Esophagus muscularis mucosa (tissue), 4 donors: Measurements from ENCODE around the gene SORBS1. TPM values are rescaled to one million over a fixed set of nuclear protein-coding genes. Genes with fewer than 3 reads are reported as not detected.

Experiments
- DNase-seq: peaks from one replicate; pipeline ENCODE4 v3.0.0-alpha.2; 2017; ENCODE audit errors: extremely low spot score
- H3K27ac ChIP-seq, 4 donors: fragments of 200-600 bp; sonication (generic); replicated peaks in 1 of 4; 1 replicate in 3 of 4; 2 replicates in 1 of 4; pipeline ENCODE4 v1.5.1; 2016 to 2019; ENCODE audit warnings: mild to moderate bottlenecking in 1 of 4
- H3K27me3 ChIP-seq, 4 donors: fragments of 200-600 bp; sonication (generic); one replicate each; pipeline versions ENCODE4 v1.5.1 to v1.6.0; 2016 to 2019
- H3K36me3 ChIP-seq, 4 donors: fragments of 200-600 bp; sonication (generic); one replicate each; pipeline ENCODE4 v1.5.1; 2016 to 2019
- H3K4me1 ChIP-seq, 4 donors: fragments of 200-600 bp; sonication (generic); one replicate each; pipeline ENCODE4 v1.5.1; 2016 to 2019
- H3K4me3 ChIP-seq, 4 donors: fragments of 200-600 bp; sonication (generic); 1 replicate in 2 of 4; 2 replicates in 2 of 4; pipeline ENCODE4 v1.5.1; 2016 to 2019; ENCODE audit warnings: mild to moderate bottlenecking in 4 of 4, moderate library complexity in 1 of 4
- H3K9me3 ChIP-seq, 4 donors: fragments of 200-600 bp; sonication (generic); 1 replicate in 3 of 4; 2 replicates in 1 of 4; pipeline ENCODE4 v1.5.1; 2016 to 2019
- EP300 ChIP-seq: sonication (generic); formaldehyde crosslinking; IDR thresholded peaks from one replicate; pipeline ENCODE4 v1.6.1; 2017; ENCODE audit warnings: antibody characterized with exemption
- POLR2A ChIP-seq: fragments of 450-650 bp; IDR thresholded peaks from one replicate; pipeline ENCODE4 v1.6.1; 2017; ENCODE audit warnings: antibody characterized with exemption, moderate library complexity, mild to moderate bottlenecking, low read depth
- POLR2AphosphoS5 ChIP-seq, 2 donors: sonication (generic); formaldehyde crosslinking; IDR thresholded peaks; one replicate each; pipeline ENCODE4 v1.6.1; 2017; ENCODE audit warnings: antibody characterized with exemption in 2 of 2
- WGBS: methylation state at CpG from one replicate; pipeline ENCODE4 v1.1.5; 2018; 5-methylcytosine and 5-hydroxymethylcytosine counted together
- intact Hi-C: fragments of 100-400 bp; cut with DNase I; formaldehyde crosslinking; loops from one replicate; pipeline ENCODE4 v1.15.1; 2023
- total RNA-seq, 4 donors: library from RNA; depleted of rRNA; stranded (reverse); fragments of >200 nt; gene quantifications; one replicate each; pipeline versions ENCODE4 v1.1.0 to v1.2.1, GENCODE V29; 2016
- TF ChIP-seq, protein P1 (sequence below), 3 experiments: fragments of 200-600 bp in 2 of 3; fragments of 450-650 bp in 1 of 3; sonication (generic) in 2 of 3; IDR thresholded peaks; one replicate each; pipeline ENCODE4 v1.5.1; 2017 to 2019; ENCODE audit warnings: antibody characterized with exemption in 3 of 3, mild to moderate bottlenecking in 2 of 3, moderate library complexity in 1 of 3

Gene SORBS1
- total RNA-seq, 4 donors from 2014 or later = 1,569 to 2,231 (median 1,854) TPM

DNA sequence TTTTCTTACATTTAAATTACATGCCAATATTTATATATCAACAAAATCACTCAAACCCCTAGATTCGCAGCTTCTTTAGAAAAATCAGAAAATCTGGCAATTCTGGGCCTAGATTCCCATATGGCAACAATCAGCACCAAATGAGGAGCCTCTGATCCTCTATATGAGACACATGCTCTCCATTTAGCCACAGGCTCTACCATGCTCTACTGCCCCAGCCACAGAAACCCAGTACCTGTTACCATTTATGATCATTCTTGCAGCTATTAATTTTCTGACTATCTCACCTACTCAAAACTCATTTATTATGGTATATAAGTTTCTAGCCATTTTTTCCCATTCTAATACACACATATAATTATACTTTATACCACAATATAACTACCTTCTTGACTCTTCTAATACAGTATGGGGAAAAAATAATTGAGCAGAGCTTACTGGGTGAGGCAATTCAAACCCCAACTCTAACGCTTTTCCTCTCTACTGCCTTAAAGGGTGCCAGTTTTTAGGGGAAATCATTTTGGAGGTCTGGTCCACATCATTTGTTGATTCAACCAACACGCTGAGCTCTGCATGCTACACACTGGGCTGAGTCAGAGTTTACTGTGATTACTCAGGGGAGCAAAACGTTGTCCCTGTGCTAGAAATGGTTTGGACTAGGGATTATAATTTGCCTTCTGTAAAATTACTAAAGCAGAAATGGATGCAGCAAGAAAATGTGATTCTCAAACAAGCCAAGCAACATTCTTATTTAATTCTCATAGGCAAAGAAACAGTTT, 281.9 kb downstream of the SORBS1 start:
- DNase-seq = no peak
- Histone ChIP-seq H3K9me3 (no peaks in the 10 kb centered on the region), H3K36me3 (no peaks in the 10 kb centered on the region), H3K4me1 (peaks cover 22 to 71% (median 67%) of the 10 kb centered on the region in 4 donors), H3K27ac (peak overlapping the region; percentile 67 to 83 (median 74)), H3K27me3 (peaks cover 0 to 4% (median 0%) of the 10 kb centered on the region in 4 donors), H3K4me3 (no peak overlapping the region)
- intact Hi-C loops = no loop called here
- TF ChIP-seq, protein P1, sequence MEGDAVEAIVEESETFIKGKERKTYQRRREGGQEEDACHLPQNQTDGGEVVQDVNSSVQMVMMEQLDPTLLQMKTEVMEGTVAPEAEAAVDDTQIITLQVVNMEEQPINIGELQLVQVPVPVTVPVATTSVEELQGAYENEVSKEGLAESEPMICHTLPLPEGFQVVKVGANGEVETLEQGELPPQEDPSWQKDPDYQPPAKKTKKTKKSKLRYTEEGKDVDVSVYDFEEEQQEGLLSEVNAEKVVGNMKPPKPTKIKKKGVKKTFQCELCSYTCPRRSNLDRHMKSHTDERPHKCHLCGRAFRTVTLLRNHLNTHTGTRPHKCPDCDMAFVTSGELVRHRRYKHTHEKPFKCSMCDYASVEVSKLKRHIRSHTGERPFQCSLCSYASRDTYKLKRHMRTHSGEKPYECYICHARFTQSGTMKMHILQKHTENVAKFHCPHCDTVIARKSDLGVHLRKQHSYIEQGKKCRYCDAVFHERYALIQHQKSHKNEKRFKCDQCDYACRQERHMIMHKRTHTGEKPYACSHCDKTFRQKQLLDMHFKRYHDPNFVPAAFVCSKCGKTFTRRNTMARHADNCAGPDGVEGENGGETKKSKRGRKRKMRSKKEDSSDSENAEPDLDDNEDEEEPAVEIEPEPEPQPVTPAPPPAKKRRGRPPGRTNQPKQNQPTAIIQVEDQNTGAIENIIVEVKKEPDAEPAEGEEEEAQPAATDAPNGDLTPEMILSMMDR (IDR thresholded peaks at IDR 0.05) = no peak
- TF ChIP-seq POLR2AphosphoS5 (IDR thresholded peaks at IDR 0.05) (no peak), POLR2A (no peak), EP300 (no peak)
- WGBS = 59% methylated on average over 4 of the region's 4 CpGs

DNA sequence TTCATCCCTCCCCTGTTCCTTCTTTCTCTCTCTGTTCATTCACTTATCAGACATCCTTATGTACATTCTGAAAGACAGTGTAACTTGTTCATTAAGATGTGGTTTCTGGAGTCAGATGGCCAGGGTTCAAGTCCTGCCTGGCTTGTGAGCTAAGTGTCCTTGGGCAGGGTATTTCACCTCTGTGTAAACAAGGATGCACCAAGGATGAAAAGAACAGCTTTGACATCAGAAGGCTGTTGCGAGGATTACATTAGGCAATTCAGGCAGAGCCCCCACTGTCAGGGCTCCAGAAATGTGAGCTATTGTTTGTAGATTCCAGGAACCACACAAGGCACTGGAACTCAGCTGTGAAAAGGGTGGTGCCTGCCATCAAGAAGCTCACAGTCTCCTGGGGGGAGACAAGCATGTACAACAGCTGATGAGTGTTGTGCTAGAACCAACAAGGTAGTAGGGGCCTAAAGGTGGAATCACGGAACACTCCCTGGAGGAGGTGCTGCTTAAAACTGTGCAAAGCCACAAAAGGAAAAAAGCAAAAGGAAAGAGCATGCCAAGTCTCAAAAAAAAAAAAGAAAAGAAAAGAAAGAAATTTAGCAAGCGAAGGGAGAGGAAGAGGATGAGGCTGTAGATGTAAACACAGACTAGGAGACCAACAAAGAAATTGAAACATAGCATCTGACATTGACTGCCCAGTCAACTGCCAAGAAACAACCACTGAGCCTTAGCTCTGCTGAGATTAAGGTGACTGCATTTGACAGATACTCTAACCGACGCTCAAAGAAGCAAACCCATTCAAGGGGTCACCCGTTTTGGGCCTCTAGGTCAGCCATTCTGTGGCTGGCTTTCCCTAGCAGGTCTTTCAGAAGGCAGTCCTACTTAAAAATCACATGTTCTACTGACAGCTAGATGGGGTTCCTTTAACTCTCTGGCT, 282.8 kb downstream of the SORBS1 start:
- peak; percentile 95 for DNase-seq
- H3K4me3 ChIP-seq = no peak overlapping the region

DNA sequence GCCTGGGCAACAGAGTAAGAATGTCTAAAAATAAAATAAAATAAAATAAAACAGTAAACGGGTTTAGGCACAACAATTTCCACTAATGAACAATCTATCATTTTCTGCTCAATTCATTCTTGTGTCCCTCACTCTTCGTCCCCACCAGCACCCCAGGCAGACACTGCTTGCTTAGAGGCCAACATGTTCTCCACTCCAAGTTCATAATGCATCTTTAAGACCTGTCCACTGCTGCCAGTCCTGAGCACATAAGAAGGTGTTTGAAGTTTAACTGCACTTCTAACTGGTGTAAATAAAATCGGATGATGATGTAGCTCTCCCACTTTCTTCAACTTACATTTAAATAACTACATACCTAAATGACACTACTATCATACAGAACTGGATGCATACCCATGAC, 283.6 kb downstream of the SORBS1 start:
- intact Hi-C loops = no loop called here
- peak; percentile 47 for DNase-seq
- H3K4me3 ChIP-seq = no peak overlapping the region
- H3K4me1 ChIP-seq = peaks cover 34 to 81% (median 79%) of the 10 kb centered on the region in 4 donors
- no peaks in the 10 kb centered on the region for H3K9me3 ChIP-seq
- peak overlapping the region; percentile 72 to 83 (median 80) for H3K27ac ChIP-seq
- no peaks in the 10 kb centered on the region for H3K36me3 ChIP-seq
- no peaks in the 10 kb centered on the region for H3K27me3 ChIP-seq
- TF ChIP-seq, protein P1 (IDR thresholded peaks at IDR 0.05) = no peak
- 68% methylated on average over 3 of the region's 3 CpGs for WGBS

More for the DNA sequence above, 282.8 kb downstream of the SORBS1 start:
- Histone ChIP-seq H3K9me3 (no peaks in the 10 kb centered on the region), H3K27ac (peak overlapping the region; percentile 72 to 83 (median 80)), H3K4me1 (peaks cover 28 to 74% (median 72%) of the 10 kb centered on the region in 4 donors), H3K27me3 (peaks cover 0 to under 1% (median 0%) of the 10 kb centered on the region in 4 donors), H3K36me3 (no peaks in the 10 kb centered on the region)
- intact Hi-C loops = no loop called here
- TF ChIP-seq POLR2A = no peak
- TF ChIP-seq POLR2AphosphoS5 (IDR thresholded peaks at IDR 0.05) = peak; percentile 64 to 72
- WGBS = 92% methylated on average over 6 of the region's 6 CpGs

DNA sequence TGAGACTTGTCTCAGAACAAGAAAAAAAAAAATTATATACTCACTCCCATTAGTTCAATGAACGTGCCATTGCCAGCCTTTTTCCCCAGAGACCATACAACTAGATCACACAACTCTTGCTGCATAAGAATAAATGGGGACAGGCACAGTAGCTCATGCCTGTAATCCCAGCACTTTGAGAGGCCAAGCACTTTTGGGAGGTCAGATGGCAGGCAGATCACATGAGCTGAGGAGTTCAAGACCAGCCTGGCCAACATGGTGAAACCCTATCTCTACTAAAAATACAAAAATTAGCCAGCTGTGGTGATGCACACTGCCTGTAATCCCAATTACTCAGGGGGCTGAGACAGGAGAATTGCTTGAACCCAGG, 284.0 kb downstream of the SORBS1 start:
- Histone ChIP-seq H3K9me3 (no peaks in the 10 kb centered on the region), H3K4me3 (no peak overlapping the region), H3K36me3 (no peaks in the 10 kb centered on the region), H3K27me3 (no peaks in the 10 kb centered on the region), H3K4me1 (peaks cover 34 to 83% (median 81%) of the 10 kb centered on the region in 4 donors), H3K27ac (peak overlapping the region; percentile 72 to 83 (median 80))
- TF ChIP-seq EP300 (no peak), POLR2AphosphoS5 (IDR thresholded peaks at IDR 0.05) (no peak), POLR2A (no peak)
- intact Hi-C loops = no loop called here
- peak; percentile 55 for DNase-seq
- WGBS = 76% methylated on average over 1 of the region's 1 CpG

DNA sequence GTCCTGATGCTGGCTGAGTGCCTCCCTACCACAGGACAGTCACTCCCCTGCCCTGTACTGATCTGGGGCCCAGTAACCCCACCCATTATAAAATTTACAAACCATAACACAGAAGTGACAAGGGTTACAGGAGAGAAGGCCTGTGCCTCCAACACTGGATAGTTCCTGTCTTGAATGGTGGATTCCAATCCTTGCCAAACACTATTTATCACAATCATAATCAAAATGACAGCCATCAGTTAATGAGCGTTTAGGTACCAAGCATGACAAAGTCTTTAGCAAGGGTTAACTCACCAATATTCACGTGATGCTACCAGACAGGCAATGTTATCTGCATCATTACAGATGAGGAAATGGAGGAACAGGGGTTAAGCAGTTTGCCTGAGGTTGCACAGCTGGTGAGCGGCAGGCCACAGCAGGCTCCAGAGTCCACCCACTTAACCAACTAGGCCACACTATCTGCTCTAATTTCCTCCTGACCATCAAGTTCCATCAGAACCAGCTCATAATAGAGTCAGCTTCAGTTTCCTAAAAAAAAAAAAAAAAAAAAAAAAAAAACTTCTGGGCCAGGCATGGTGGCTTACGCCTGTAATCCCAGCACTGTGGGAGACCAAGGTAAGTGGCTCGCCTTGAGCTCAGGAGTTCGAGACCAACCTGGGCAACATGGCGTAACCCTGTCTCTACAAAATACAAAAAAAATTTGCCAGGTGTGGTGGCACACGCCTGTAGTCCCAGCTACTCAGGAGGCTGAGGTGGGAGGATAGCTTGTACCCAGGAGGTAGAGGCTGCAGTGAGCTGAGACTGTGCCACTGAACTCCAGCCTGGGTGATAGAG, 284.6 kb downstream of the SORBS1 start:
- peak overlapping the region; percentile 72 to 83 (median 80) for H3K27ac ChIP-seq
- H3K36me3 ChIP-seq = peaks cover 0 to 1% (median 0%) of the 10 kb centered on the region in 4 donors
- no peaks in the 10 kb centered on the region for H3K27me3 ChIP-seq
- H3K4me3 ChIP-seq = no peak overlapping the region
- intact Hi-C loops = no loop called here
- no peaks in the 10 kb centered on the region for H3K9me3 ChIP-seq
- 86% methylated on average over 8 of the region's 8 CpGs for WGBS
- H3K4me1 ChIP-seq = peaks cover 34 to 84% (median 80%) of the 10 kb centered on the region in 4 donors
- DNase-seq = peak; percentile 68
- no peak for TF ChIP-seq POLR2AphosphoS5 (IDR thresholded peaks at IDR 0.05)
- TF ChIP-seq, protein P1 (IDR thresholded peaks at IDR 0.05) = no peak
- TF ChIP-seq EP300 = no peak
- TF ChIP-seq POLR2A = no peak
